Fibroblast of skin of abdomen (primary cell): ENCODE results near the gene CCL11. TPM values are rescaled to one million over a fixed set of nuclear protein-coding genes. Genes with fewer than 3 reads are reported as not detected.

Source experiments
- DNase-seq: peaks from one replicate; pipeline ENCODE4 v3.0.0-alpha.2; 2013
- polyA plus RNA-seq, 2 experiments: library from polyadenylated mRNA; unstranded; fragments of 120-200 nt; gene quantifications; one replicate each; pipeline ENCODE4 v1.2.1, GENCODE V29; 2013; ENCODE audit not compliant: insufficient read length in 2 of 2

Gene CCL11
- 0.94 TPM for polyA plus RNA-seq (2013, experiment 1 of 2; ENCODE audit: insufficient read length)
- 0.98 TPM for polyA plus RNA-seq (2013, experiment 2 of 2; ENCODE audit: insufficient read length)

DNA sequence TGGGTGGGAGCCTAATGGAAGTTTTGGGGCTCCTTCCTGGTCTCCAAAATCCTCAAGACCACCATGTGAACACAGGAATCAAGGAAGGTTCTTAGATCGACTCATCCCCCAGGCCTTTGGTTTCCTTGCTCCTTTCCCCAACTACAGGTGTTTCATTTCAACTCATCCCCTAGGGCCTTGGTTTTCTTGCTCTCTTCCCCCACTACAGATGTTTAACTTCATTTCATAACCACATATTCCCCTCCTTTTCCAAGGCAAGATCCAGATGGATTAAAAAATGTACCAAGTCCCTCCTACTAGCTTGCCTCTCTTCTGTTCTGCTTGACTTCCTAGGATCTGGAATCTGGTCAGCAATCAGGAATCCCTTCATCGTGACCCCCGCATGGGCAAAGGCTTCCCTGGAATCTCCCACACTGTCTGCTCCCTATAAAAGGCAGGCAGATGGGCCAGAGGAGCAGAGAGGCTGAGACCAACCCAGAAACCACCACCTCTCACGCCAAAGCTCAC lies at the start of gene CCL11:
Gene CCL11, plus strand, starts transcription at position 457 of the 507 bp plus-strand sequence. CDS start 67 bp downstream, outside the sequence.
- DNase-seq: peak; percentile 38

GRCh38 chr17:34236281-34236892 lies 49.2 kb upstream of the CCL11 start:
- DNase-seq: no peak

GRCh38 chr17:34237458-34237857 lies 48.1 kb upstream of the CCL11 start:
- DNase-seq: no peak

DNA sequence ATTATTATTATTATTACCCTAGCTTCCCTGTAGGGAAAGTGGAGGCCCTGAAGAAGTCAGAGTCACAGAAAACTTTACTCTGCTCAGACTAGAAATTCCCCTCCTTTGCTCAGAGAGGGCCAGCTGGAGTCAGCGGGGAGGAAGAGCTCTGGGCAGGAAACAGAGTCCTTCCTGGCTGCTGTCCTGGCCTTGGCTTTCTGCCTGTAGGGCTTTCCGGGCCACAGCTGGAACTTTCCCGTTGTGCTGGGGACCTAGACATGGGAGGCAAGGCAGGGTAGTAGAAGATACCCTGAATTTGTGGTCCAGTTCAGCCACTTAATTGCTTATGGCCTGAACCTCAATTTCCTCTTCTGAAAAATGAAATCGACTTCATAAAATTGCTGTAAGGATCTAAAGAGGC lies 44.5 kb upstream of the CCL11 start:
- peak; percentile 16 for DNase-seq

DNA sequence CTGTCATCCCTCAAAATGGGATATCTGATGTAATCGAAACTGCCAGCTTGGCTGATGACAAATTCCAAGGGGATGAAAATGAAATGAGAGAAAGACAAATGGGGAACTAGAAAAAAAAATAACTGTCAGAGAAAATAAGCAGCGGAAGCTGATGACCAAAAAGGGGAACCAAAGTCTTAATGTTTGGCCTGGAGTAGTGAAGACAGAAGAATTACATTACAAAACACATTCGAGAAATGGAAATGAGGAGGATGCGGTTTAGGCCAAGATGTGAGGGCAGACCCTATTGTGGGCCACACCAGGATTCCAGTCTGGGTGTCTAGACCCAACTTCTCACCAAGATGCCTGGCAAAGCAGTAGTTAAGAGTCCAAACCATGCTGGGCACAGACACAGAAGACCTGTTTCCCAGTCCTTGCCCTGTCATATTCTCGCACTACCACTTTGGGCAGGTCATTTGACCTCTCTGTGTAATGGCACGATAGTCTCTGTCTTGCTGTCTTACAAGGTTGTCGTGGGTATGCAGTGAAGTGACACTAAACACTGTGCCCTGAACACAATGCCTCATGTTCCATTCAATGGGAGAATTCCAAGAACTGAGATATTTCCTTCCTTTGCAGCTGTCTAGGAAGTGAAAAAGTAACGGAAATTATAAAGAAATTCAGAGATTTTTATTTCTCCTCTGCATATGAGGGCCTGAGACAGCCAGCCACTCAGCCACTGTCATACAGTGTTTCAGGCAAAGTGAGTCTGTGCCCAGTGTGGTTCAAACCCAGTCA lies 42.8 kb upstream of the CCL11 start:
- DNase-seq: no peak

DNA sequence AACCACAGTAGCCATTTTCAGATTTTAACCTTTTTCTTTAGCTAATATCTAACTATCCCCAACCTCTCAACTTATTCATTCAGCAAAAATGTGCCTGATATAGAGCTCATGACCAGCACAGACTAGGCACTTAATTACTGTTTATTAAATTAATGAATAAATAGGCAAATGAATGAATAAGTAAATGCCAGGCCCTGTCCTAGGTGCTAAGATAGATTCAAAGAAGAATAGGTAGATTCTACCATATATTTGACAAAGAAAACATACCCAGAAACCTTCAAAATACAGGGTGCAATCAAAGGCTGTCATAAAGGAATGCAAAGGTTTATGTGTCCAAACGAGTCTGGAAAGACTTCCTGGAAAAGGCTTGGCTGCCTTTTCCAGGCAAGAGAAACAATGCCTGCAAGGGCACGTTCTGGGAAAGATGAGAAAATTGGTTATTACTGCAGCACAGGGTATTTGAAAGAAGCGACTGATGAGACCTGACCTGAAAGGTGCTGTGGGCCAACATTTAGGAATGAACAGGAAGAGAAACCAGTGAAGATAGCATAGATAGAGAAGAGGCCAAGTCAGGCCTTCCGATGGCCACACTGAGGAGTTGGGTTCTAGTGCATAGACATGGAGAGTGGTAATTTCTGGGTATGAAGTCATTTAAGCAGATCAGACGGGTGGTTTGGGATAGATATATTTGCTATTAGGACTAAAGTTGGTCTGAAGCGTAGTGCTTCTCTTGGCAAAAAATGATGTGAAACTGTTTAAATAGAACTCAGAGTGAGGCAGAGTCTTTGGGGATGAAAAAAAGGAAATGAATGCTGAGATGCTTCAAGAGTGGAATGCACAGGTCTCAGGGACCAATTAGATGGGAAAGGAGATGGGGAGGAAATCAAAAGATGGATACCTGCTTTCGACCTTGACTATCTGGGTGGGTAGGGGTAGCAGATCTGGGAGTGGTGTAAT lies 41.9 kb upstream of the CCL11 start:
- DNase-seq: no peak

DNA sequence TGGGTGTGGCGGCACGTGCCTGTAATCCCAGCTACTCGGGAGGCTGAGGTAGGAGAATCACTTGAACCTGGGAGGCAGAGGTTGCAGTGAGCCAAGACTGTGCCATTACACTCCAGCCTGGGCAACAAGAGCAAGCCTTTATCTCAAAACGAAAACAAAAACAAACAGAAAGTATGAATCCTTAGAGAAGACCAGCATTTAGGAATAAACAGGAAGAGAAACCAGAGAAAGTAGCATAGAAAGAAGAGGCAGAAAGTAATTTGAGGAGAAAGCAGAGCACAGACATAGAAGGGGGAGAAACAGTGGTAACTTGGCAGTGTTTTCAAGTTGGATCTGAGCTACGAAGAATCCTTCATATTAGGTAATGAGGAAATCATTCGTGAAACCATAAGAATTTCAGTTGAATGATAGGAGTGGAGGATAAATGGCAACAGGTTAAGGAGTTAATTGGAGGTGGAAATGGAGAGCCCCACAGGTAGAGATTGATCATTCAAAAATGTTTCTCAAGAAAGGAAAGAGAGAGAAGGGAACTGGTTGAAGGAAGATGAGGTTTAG lies 40.1 kb upstream of the CCL11 start:
- no peak for DNase-seq

DNA sequence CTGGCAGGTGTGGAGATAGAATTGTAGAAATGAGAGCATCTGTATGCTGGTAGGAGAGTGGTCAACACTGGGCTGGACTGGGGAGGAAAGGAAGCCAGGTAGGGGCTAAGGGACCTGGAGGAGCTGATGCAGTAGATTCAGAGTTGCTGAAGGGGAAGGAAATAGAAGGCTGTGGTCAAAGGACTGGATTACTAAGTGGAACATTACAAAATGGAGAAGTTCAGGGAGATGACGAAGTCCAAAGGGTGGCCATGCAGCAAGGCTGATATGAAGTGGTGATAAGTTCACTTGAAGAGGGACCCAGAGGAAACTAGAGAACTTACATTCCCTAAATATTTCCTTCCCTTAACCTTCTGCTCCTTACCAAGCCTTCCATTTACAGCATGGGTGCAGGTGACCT lies 39.1 kb upstream of the CCL11 start:
- DNase-seq: no peak

DNA sequence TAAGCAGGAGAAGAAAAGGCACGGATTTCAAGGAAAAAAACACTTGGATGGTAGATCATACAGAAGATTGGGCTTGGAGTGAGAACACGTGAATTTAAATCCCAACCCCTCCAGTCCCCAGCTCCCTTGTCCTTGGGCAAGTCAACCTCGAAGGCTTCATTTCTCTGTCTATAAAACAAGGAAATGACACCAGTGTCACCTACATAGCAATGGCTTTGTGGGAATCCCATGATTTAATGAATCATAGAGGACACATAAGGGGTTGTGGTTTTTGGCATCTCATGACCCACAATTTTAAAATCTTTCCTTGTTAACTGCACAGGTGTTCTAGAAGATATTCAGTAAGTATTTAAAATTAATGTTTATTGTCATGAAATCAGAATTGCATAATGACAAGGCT lies 38.7 kb upstream of the CCL11 start:
- no peak for DNase-seq

- DNase-seq: peak; percentile 79
Measured at GRCh38 chr17:34248511-34249024, 37.0 kb upstream of the CCL11 start.

DNA sequence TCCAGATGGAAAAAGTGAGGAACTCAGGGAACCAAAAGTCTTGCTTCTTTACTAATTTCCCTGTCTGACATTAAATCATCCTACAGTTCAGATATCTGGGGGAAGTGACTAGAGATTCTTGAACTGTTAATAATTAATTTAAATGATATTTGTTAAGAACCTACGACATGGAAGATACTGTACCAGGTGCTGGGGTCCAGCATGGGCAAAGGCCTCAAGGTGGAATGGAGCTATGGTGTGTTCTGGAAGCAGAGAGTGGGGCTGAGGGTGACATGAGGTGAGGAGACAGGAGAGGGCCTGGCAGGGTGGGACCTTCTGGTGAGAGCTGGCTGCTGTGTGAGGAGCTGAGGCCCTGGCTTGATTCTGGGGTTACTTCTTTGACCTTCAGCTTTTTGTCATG lies 36.5 kb upstream of the CCL11 start:
- DNase-seq: no peak

GRCh38 chr17:34249478-34249877 lies 36.1 kb upstream of the CCL11 start:
- DNase-seq: no peak

- DNase-seq: no peak
Measured at GRCh38 chr17:34251186-34251585, 34.4 kb upstream of the CCL11 start.

GRCh38 chr17:34252095-34252443 lies 33.5 kb upstream of the CCL11 start:
- no peak for DNase-seq

DNA sequence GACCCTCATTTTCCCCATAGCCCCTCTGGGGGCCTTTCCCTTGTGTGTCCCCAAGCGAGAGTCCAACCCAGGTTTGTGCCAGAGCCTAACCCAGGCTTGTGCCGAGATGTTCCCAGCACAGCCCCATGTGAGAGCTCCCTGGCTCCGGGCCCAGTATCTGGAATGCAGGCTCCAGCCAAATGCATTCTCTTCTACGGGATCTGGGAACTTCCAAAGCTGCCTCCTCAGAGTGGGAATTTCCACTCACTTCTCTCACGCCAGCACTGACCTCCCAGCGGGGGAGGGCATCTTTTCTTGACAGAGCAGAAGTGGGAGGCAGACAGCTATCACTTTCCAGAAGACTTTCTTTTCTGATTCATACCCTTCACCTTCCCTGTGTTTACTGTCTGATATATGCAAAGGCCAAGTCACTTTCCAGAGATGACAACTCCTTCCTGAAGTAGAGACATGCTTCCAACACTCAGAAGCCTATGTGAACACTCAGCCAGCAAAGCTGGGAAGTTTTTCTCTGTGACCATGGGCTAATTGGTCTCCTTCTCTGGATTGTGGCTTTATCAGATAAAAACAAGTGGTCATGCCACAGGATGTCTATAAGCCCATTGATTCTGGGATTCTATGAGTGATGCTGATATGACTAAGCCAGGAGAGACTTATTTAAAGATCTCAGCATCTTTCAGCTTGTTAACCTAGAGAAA lies 33.0 kb upstream of the CCL11 start:
- peak; percentile 94 for DNase-seq

DNA sequence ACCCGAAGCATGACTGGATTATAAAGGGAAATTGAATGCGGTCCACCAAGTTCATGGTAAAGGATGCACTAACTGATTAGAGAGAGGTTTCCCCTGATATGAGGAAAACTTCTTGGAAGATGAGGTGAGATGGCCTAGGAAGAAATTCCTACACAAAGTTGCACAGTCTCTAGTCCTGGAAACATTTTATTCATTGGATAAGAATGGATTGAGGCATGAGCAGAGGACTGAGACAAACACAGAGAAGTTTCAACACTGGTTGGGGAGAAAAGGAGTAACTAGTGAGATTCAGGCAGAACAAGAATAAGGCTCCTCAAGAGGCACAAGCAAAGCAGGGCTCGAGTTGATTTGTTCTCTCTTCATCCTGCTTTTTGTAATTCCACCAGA lies 32.4 kb upstream of the CCL11 start:
- DNase-seq: no peak

DNA sequence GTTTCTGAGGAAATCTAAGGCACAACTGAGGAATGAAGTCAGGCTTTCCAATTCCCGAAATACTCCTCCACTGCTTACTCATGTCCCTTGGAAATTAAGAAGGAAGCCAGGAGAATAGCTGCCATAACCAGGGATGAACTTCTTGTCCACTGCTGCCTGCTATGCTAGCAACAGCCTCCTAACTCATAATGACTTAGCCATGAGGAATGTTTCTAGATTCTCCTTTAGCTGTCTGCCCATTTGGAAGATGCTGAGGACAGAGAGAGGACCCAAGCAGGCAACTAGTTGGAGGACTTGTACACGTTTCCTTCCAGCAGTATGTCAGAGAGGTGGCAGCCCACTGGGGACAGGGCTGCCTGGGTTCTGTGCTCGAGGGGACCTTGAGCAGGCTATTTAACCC lies 31.4 kb upstream of the CCL11 start:
- DNase-seq: peak; percentile 90

DNA sequence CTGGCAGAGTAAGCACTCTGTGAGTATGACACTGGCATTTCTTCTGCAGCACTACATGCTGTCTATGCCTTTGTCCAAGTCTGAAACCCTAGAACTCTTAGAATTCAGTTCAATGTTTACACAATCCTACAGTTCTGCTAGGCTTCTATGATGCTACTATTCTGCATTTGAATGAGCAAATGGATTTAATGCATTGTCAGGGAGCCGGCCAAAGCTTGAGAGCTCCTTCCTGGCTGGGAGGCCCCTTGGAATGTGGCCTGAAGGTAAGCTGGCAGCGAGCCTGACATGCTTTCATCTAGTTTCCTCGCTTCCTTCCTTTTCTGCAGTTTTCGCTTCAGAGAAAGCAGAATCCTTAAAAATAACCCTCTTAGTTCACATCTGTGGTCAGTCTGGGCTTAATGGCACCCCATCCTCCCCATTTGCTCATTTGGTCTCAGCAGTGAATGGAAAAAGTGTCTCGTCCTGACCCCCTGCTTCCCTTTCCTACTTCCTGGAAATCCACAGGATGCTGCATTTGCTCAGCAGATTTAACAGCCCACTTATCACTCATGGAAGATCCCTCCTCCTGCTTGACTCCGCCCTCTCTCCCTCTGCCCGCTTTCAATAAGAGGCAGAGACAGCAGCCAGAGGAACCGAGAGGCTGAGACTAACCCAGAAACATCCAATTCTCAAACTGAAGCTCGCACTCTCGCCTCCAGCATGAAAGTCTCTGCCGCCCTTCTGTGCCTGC lies 30.7 kb upstream of the CCL11 start, which contains the start of gene CCL2:
Gene CCL2, plus strand, starts transcription at position 635 of the 730 bp plus-strand sequence. Its CDS starts 65 bp downstream, at position 700.
- peak; percentile 81 for DNase-seq

DNA sequence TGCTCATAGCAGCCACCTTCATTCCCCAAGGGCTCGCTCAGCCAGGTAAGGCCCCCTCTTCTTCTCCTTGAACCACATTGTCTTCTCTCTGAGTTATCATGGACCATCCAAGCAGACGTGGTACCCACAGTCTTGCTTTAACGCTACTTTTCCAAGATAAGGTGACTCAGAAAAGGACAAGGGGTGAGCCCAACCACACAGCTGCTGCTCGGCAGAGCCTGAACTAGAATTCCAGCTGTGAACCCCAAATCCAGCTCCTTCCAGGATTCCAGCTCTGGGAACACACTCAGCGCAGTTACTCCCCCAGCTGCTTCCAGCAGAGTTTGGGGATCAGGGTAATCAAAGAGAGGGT lies 30.2 kb upstream of the CCL11 start:
- no peak for DNase-seq

- no peak for DNase-seq
Measured at GRCh38 chr17:34255841-34256240, 29.7 kb upstream of the CCL11 start.
